Panc1 (cell line): ENCODE data around the gene SLC13A5. TPM values are rescaled to one million over a fixed set of nuclear protein-coding genes. Genes with fewer than 3 reads are reported as not detected.

Source experiments
- ATAC-seq: fragments of 200-7000 bp; cut with Tn5 transposase; 2 replicates; pipeline ENCODE4 v1.9.1; 2020; ENCODE audit warnings: mild to moderate bottlenecking, moderate library complexity
- BruUV-seq: library from RNA; stranded (reverse); fragments of 400-500 nt; replicated peaks from 2 replicates; lab custom pipeline; 2021; lab: Mats Ljungman, UMichigan
- CTCF ChIA-PET: fragments of 300-600 bp; sonication (Branson Sonifier 250); formaldehyde crosslinking; loops from one replicate; lab custom pipeline; 2022; ENCODE audit warnings: antibody characterized with exemption; lab: Charles Lee
- POLR2A ChIA-PET: fragments of 300-600 bp; sonication (Branson Sonifier 250); formaldehyde crosslinking; loops from one replicate; lab custom pipeline; 2022; ENCODE audit warnings: antibody characterized with exemption; lab: Charles Lee
- DNase-seq: peaks from one replicate; pipeline ENCODE4 v3.0.0-alpha.2; 2010; ENCODE audit warnings: low read depth, low spot score
- H3K27ac ChIP-seq: 2 replicates; pipeline ENCODE4 v1.5.1; 2011; ENCODE audit warnings: mild to moderate bottlenecking, low read length, inconsistent platforms
- H3K27me3 ChIP-seq: fragments of 200-500 bp; sonication (Bioruptor generic); 2 replicates; pipeline ENCODE4 v1.6.0; 2014; ENCODE audit warnings: low read length, inconsistent platforms; ENCODE audit not compliant: control insufficient read depth, insufficient read depth
- H3K36me3 ChIP-seq: fragments of 200-500 bp; sonication (Bioruptor generic); 2 replicates; pipeline ENCODE4 v1.5.1; 2014; ENCODE audit warnings: inconsistent platforms, mild to moderate bottlenecking, low read length, moderate library complexity; ENCODE audit not compliant: control insufficient read depth, insufficient read depth
- H3K4me1 ChIP-seq: 2 replicates; pipeline ENCODE4 v1.5.1; 2011; ENCODE audit warnings: inconsistent platforms, mild to moderate bottlenecking, low read length, moderate library complexity; ENCODE audit not compliant: control insufficient read depth, insufficient read depth
- H3K4me3 ChIP-seq, 2 experiments: 2 replicates each; pipeline ENCODE4 v1.5.1; 2011 to 2012; ENCODE audit warnings: low read depth in 2 of 2, low read length in 2 of 2, mild to moderate bottlenecking in 2 of 2, inconsistent platforms in 1 of 2, moderate library complexity in 1 of 2
- H3K9me3 ChIP-seq: fragments of 200-500 bp; sonication (Bioruptor generic); 2 replicates; pipeline ENCODE4 v1.5.1; 2014; ENCODE audit warnings: low read depth, mild to moderate bottlenecking, inconsistent platforms, low read length, moderate library complexity; ENCODE audit not compliant: control insufficient read depth, insufficient read depth
- CTCF ChIP-seq: fragments of 450-650 bp; IDR thresholded peaks from 2 replicates; pipeline ENCODE4 v1.5.1; 2017; ENCODE audit warnings: mild to moderate bottlenecking
- POLR2AphosphoS5 ChIP-seq: IDR thresholded peaks from 2 replicates; pipeline ENCODE4 v1.6.1; 2012; ENCODE audit warnings: mild to moderate bottlenecking, low read depth, low read length, moderate library complexity
- REST ChIP-seq, 2 experiments: IDR thresholded peaks; 2 replicates each; pipeline ENCODE4 v1.6.1; 2011 to 2012; ENCODE audit warnings: low read depth in 2 of 2, control low read depth in 1 of 2, low read length in 1 of 2, mild to moderate bottlenecking in 1 of 2, moderate library complexity in 1 of 2; ENCODE audit not compliant: insufficient read depth in 1 of 2
- SIN3A ChIP-seq: IDR thresholded peaks from 2 replicates; pipeline ENCODE4 v1.6.1; 2012; ENCODE audit warnings: low read depth, mild to moderate bottlenecking, low read length, moderate library complexity, borderline replicate concordance; ENCODE audit not compliant: insufficient read depth
- TCF7L2 ChIP-seq: IDR thresholded peaks from 2 replicates; pipeline ENCODE4 v1.6.1; 2011; ENCODE audit warnings: mild to moderate bottlenecking, low read depth, low read length, inconsistent platforms
- in situ Hi-C: cut with HindIII; loops from 2 replicates; pipeline ENCODE4 v1.10.0; 2016; ENCODE audit warnings: low sequenced_read_pairs, low pct_unique_long_range_greater_than_20kb
- intact Hi-C: fragments of 100-400 bp; cut with micrococcal nuclease; formaldehyde crosslinking; loops from one replicate; pipeline ENCODE4 v1.10.0; 2022; ENCODE audit not compliant: unreplicated experiment
- total RNA-seq: library from RNA; stranded (reverse); gene quantifications from one replicate; pipeline ENCODE4 v1.2.1, GENCODE V29; 2021; ENCODE audit not compliant: unreplicated experiment

Gene SLC13A5
- total RNA-seq, 1 experiment from 2014 or later = 0.26 TPM

GRCh38 chr17:6682339-6682738 is 30.8 kb downstream of the SLC13A5 start:
- in situ Hi-C loops (no loop called here), intact Hi-C loops (no loop called here)
- ChIA-PET CTCF (no interaction called here), POLR2A (no interaction called here)
- H3K27ac ChIP-seq = no peak overlapping the region
- no peak overlapping the region for H3K4me3 ChIP-seq
- TF ChIP-seq SIN3A (no peak), REST (IDR thresholded peaks at IDR 0.05; ENCODE audit: insufficient read depth in 1 of 2, low read depth in 2 of 2, low read length in 1 of 2) (no peak), POLR2AphosphoS5 (no peak), CTCF (no peak), TCF7L2 (no peak)
- peaks cover 7% of the 10 kb centered on the region for H3K27me3 ChIP-seq
- no peaks in the 10 kb centered on the region for H3K9me3 ChIP-seq
- H3K4me1 ChIP-seq = no peaks in the 10 kb centered on the region
- H3K36me3 ChIP-seq = no peaks in the 10 kb centered on the region
- ATAC-seq = no peak
- no peak for DNase-seq
- no TSS peak for BruUV-seq

GRCh38 chr17:6681671-6682070 is 31.5 kb downstream of the SLC13A5 start:
- DNase-seq (no peak), ATAC-seq (no peak)
- Histone ChIP-seq H3K4me3 (no peak overlapping the region), H3K27ac (no peak overlapping the region), H3K36me3 (no peaks in the 10 kb centered on the region), H3K27me3 (peaks cover 7% of the 10 kb centered on the region), H3K9me3 (no peaks in the 10 kb centered on the region), H3K4me1 (no peaks in the 10 kb centered on the region)
- TF ChIP-seq POLR2AphosphoS5 = no peak
- no peak for TF ChIP-seq REST (IDR thresholded peaks at IDR 0.05; ENCODE audit: insufficient read depth in 1 of 2, low read depth in 2 of 2, low read length in 1 of 2)
- no peak for TF ChIP-seq CTCF
- no peak for TF ChIP-seq SIN3A
- BruUV-seq = no TSS peak
- in situ Hi-C loops = no loop called here
- ChIA-PET POLR2A (no interaction called here), CTCF (no interaction called here)
- intact Hi-C loops = no loop called here
